ENCODE results near the gene POTEH. TPM values are rescaled to one million over a fixed set of nuclear protein-coding genes. Genes with fewer than 3 reads are reported as not detected.
"Not testable (repeated sequence)": the region's sequence is repeated elsewhere in the genome, so short reads cannot be mapped to it uniquely, and the experiment has no call there.

POTEH gene
- total RNA-seq, 1 experiment from 2014 or later = not detected

- H2AFZ ChIP-seq (ENCODE audit: low read depth, low read length, poor library complexity, severe bottlenecking); H3K9ac ChIP-seq (ENCODE audit: low read length); H3K36me3 ChIP-seq (ENCODE audit: control insufficient read depth in 1 of 2, insufficient read depth in 2 of 2, low read length in 2 of 2); H3K27me3 ChIP-seq (ENCODE audit: insufficient read depth, low read length); H3K79me2 ChIP-seq (ENCODE audit: insufficient read depth, low read length); ATAC-seq; H3K9me3 ChIP-seq (ENCODE audit: control insufficient read depth in 1 of 2, insufficient read depth in 1 of 2, low read depth in 1 of 2, low read length in 2 of 2); intact Hi-C loops (cut with micrococcal nuclease); H3K27ac ChIP-seq (ENCODE audit: low read depth, low read length); POLR2A ChIA-PET; H3K4me1 ChIP-seq (ENCODE audit: control insufficient read depth in 1 of 2, insufficient read depth in 2 of 2, low read length in 2 of 2); RAD21 ChIA-PET (ENCODE audit: low non-redundant PET in 1 of 2, low total read pairs in 2 of 2, uncharacterized antibody in 2 of 2, unreplicated experiment in 2 of 2); H3K4me3 ChIP-seq (replicated peaks in 1 of 2; ENCODE audit: low read depth in 1 of 2, low read length in 2 of 2); BruUV-seq (replicated peaks); H4K20me1 ChIP-seq (ENCODE audit: insufficient read depth); CTCF ChIA-PET; H3K9me2 ChIP-seq (ENCODE audit: insufficient read depth); DNase-seq (ENCODE audit: low read depth, low spot score); H3K4me2 ChIP-seq (ENCODE audit: low read length): not testable (repeated sequence)
Measured at GRCh38 chr22:15679702-15680101, 10.1 kb upstream of the POTEH start.

GRCh38 chr22:15684115-15684514, 5.7 kb upstream of the POTEH start:
- H3K4me3 ChIP-seq (replicated peaks in 1 of 2; ENCODE audit: low read depth in 1 of 2, low read length in 2 of 2); H3K27me3 ChIP-seq (ENCODE audit: insufficient read depth, low read length); POLR2A ChIA-PET; H3K4me1 ChIP-seq (ENCODE audit: control insufficient read depth in 1 of 2, insufficient read depth in 2 of 2, low read length in 2 of 2); H2AFZ ChIP-seq (ENCODE audit: low read depth, low read length, poor library complexity, severe bottlenecking); H3K9me3 ChIP-seq (ENCODE audit: control insufficient read depth in 1 of 2, insufficient read depth in 1 of 2, low read depth in 1 of 2, low read length in 2 of 2); H3K9me2 ChIP-seq (ENCODE audit: insufficient read depth); DNase-seq (ENCODE audit: low read depth, low spot score); H3K79me2 ChIP-seq (ENCODE audit: insufficient read depth, low read length); H3K9ac ChIP-seq (ENCODE audit: low read length); BruUV-seq (replicated peaks); H4K20me1 ChIP-seq (ENCODE audit: insufficient read depth); RAD21 ChIA-PET (ENCODE audit: low non-redundant PET in 1 of 2, low total read pairs in 2 of 2, uncharacterized antibody in 2 of 2, unreplicated experiment in 2 of 2); H3K27ac ChIP-seq (ENCODE audit: low read depth, low read length); intact Hi-C loops (cut with micrococcal nuclease); ATAC-seq; CTCF ChIA-PET; H3K4me2 ChIP-seq (ENCODE audit: low read length); H3K36me3 ChIP-seq (ENCODE audit: control insufficient read depth in 1 of 2, insufficient read depth in 2 of 2, low read length in 2 of 2): not testable (repeated sequence)

- intact Hi-C loops (cut with micrococcal nuclease); BruUV-seq (replicated peaks); H3K27me3 ChIP-seq (ENCODE audit: insufficient read depth, low read length); H3K4me3 ChIP-seq (replicated peaks in 1 of 2; ENCODE audit: low read depth in 1 of 2, low read length in 2 of 2); POLR2A ChIA-PET; H3K36me3 ChIP-seq (ENCODE audit: control insufficient read depth in 1 of 2, insufficient read depth in 2 of 2, low read length in 2 of 2); RAD21 ChIA-PET (ENCODE audit: low non-redundant PET in 1 of 2, low total read pairs in 2 of 2, uncharacterized antibody in 2 of 2, unreplicated experiment in 2 of 2); H3K4me2 ChIP-seq (ENCODE audit: low read length); ATAC-seq; H4K20me1 ChIP-seq (ENCODE audit: insufficient read depth); H2AFZ ChIP-seq (ENCODE audit: low read depth, low read length, poor library complexity, severe bottlenecking); CTCF ChIA-PET; H3K9ac ChIP-seq (ENCODE audit: low read length); H3K9me3 ChIP-seq (ENCODE audit: control insufficient read depth in 1 of 2, insufficient read depth in 1 of 2, low read depth in 1 of 2, low read length in 2 of 2); H3K4me1 ChIP-seq (ENCODE audit: control insufficient read depth in 1 of 2, insufficient read depth in 2 of 2, low read length in 2 of 2); H3K9me2 ChIP-seq (ENCODE audit: insufficient read depth); DNase-seq (ENCODE audit: low read depth, low spot score); H3K79me2 ChIP-seq (ENCODE audit: insufficient read depth, low read length); H3K27ac ChIP-seq (ENCODE audit: low read depth, low read length): not testable (repeated sequence)
Measured at GRCh38 chr22:15684695-15685094, 5.1 kb upstream of the POTEH start.

- CTCF ChIA-PET = not testable (repeated sequence)
Measured at GRCh38 chr22:15685641-15686040, 4.2 kb upstream of the POTEH start.

GRCh38 chr22:15687086-15687485, 2.7 kb upstream of the POTEH start:
- RAD21 ChIA-PET (ENCODE audit: low non-redundant PET in 1 of 2, low total read pairs in 2 of 2, uncharacterized antibody in 2 of 2, unreplicated experiment in 2 of 2) = not testable (repeated sequence)

More at GRCh38 chr22:15685641-15686040, 4.2 kb upstream of the POTEH start:
- DNase-seq (ENCODE audit: low read depth, low spot score); H3K9me3 ChIP-seq (ENCODE audit: control insufficient read depth in 1 of 2, insufficient read depth in 1 of 2, low read depth in 1 of 2, low read length in 2 of 2); BruUV-seq (replicated peaks); H4K20me1 ChIP-seq (ENCODE audit: insufficient read depth); H3K4me2 ChIP-seq (ENCODE audit: low read length); H3K27me3 ChIP-seq (ENCODE audit: insufficient read depth, low read length); H3K79me2 ChIP-seq (ENCODE audit: insufficient read depth, low read length); H3K36me3 ChIP-seq (ENCODE audit: control insufficient read depth in 1 of 2, insufficient read depth in 2 of 2, low read length in 2 of 2); H3K27ac ChIP-seq (ENCODE audit: low read depth, low read length); H2AFZ ChIP-seq (ENCODE audit: low read depth, low read length, poor library complexity, severe bottlenecking); H3K9me2 ChIP-seq (ENCODE audit: insufficient read depth); RAD21 ChIA-PET (ENCODE audit: low non-redundant PET in 1 of 2, low total read pairs in 2 of 2, uncharacterized antibody in 2 of 2, unreplicated experiment in 2 of 2); H3K4me1 ChIP-seq (ENCODE audit: control insufficient read depth in 1 of 2, insufficient read depth in 2 of 2, low read length in 2 of 2); intact Hi-C loops (cut with micrococcal nuclease); POLR2A ChIA-PET; H3K9ac ChIP-seq (ENCODE audit: low read length); ATAC-seq; H3K4me3 ChIP-seq (replicated peaks in 1 of 2; ENCODE audit: low read depth in 1 of 2, low read length in 2 of 2): not testable (repeated sequence)

More at GRCh38 chr22:15687086-15687485, 2.7 kb upstream of the POTEH start:
- H3K9me2 ChIP-seq (ENCODE audit: insufficient read depth); BruUV-seq (replicated peaks); H2AFZ ChIP-seq (ENCODE audit: low read depth, low read length, poor library complexity, severe bottlenecking); ATAC-seq; H3K27ac ChIP-seq (ENCODE audit: low read depth, low read length); POLR2A ChIA-PET; intact Hi-C loops (cut with micrococcal nuclease); H3K9me3 ChIP-seq (ENCODE audit: control insufficient read depth in 1 of 2, insufficient read depth in 1 of 2, low read depth in 1 of 2, low read length in 2 of 2); DNase-seq (ENCODE audit: low read depth, low spot score); CTCF ChIA-PET; H4K20me1 ChIP-seq (ENCODE audit: insufficient read depth); H3K9ac ChIP-seq (ENCODE audit: low read length); H3K4me2 ChIP-seq (ENCODE audit: low read length); H3K36me3 ChIP-seq (ENCODE audit: control insufficient read depth in 1 of 2, insufficient read depth in 2 of 2, low read length in 2 of 2); H3K4me3 ChIP-seq (replicated peaks in 1 of 2; ENCODE audit: low read depth in 1 of 2, low read length in 2 of 2); H3K4me1 ChIP-seq (ENCODE audit: control insufficient read depth in 1 of 2, insufficient read depth in 2 of 2, low read length in 2 of 2); H3K79me2 ChIP-seq (ENCODE audit: insufficient read depth, low read length); H3K27me3 ChIP-seq (ENCODE audit: insufficient read depth, low read length): not testable (repeated sequence)

Data from HCT116 (cell line).